ENCODE measurements around the gene NAALADL1. TPM values are rescaled to one million over a fixed set of nuclear protein-coding genes. Genes with fewer than 3 reads are reported as not detected.

The NAALADL1 gene
- total and polyA plus RNA-seq, 4 donors: 14.1 to 45.9 (median 27.6) TPM

GRCh38 chr11:65019824-65020223, 38.5 kb downstream of the NAALADL1 start:
- WGBS, 2 donors: 89 to 90% methylated on average over 7 of the region's 7 CpGs
- Histone ChIP-seq H3K4me3 (ENCODE audit: low read length in 2 of 2) (no peak overlapping the region), H3K27ac (ENCODE audit: low read depth in 1 of 2, low read length in 2 of 2) (no peak overlapping the region), H3K9me3 (ENCODE audit: control insufficient read depth, low read length) (no peaks in the 10 kb centered on the region), H3K4me1 (ENCODE audit: control insufficient read depth in 1 of 2, insufficient read depth in 2 of 2, low read length in 2 of 2) (no peaks in the 10 kb centered on the region), H3K27me3 (ENCODE audit: control insufficient read depth in 1 of 2, insufficient read depth in 2 of 2, low read length in 1 of 2) (no peaks in the 10 kb centered on the region), H3K36me3 (ENCODE audit: control insufficient read depth in 1 of 2, insufficient read depth in 2 of 2, low read length in 1 of 2) (no peaks in the 10 kb centered on the region)
- DNase-seq (no peak), ATAC-seq (ENCODE audit: low FRiP score) (no peak)
- intact Hi-C loops (cut with DNase I): loop anchor here in 1 of 2 donors (10.0 kb wide), 1 partner anchor 65 kb away; the partner anchor contains the start of genes CDCA5 and ZFPL1

- H3K4me3 ChIP-seq (ENCODE audit: low read length in 2 of 2): no peak overlapping the region
- intact Hi-C loops (cut with DNase I): no loop called here
- 95 to 98% methylated on average over 6 of the region's 6 CpGs for WGBS, 2 donors
- ATAC-seq (ENCODE audit: low FRiP score) (no peak), DNase-seq (no peak)
- H3K36me3 ChIP-seq (ENCODE audit: control insufficient read depth in 1 of 2, insufficient read depth in 2 of 2, low read length in 1 of 2): no peaks in the 10 kb centered on the region
- H3K9me3 ChIP-seq (ENCODE audit: control insufficient read depth, low read length): no peaks in the 10 kb centered on the region
- H3K27me3 ChIP-seq (ENCODE audit: control insufficient read depth in 1 of 2, insufficient read depth in 2 of 2, low read length in 1 of 2): no peaks in the 10 kb centered on the region
- H3K27ac ChIP-seq (ENCODE audit: low read depth in 1 of 2, low read length in 2 of 2): no peak overlapping the region
- no peaks in the 10 kb centered on the region for H3K4me1 ChIP-seq (ENCODE audit: control insufficient read depth in 1 of 2, insufficient read depth in 2 of 2, low read length in 2 of 2)
These were observed 40.4 kb downstream of the NAALADL1 start for GRCh38 chr11:65017937-65018336.

- Histone ChIP-seq H3K36me3 (ENCODE audit: control insufficient read depth in 1 of 2, insufficient read depth in 2 of 2, low read length in 1 of 2) (no peaks in the 10 kb centered on the region), H3K4me1 (ENCODE audit: control insufficient read depth in 1 of 2, insufficient read depth in 2 of 2, low read length in 2 of 2) (no peaks in the 10 kb centered on the region), H3K27ac (ENCODE audit: low read depth in 1 of 2, low read length in 2 of 2) (no peak overlapping the region), H3K4me3 (ENCODE audit: low read length in 2 of 2) (no peak overlapping the region), H3K9me3 (ENCODE audit: control insufficient read depth, low read length) (no peaks in the 10 kb centered on the region), H3K27me3 (ENCODE audit: control insufficient read depth in 1 of 2, insufficient read depth in 2 of 2, low read length in 1 of 2) (no peaks in the 10 kb centered on the region)
- ATAC-seq (ENCODE audit: low FRiP score) (no peak), DNase-seq (no peak)
- intact Hi-C loops (cut with DNase I): no loop called here
- WGBS, 2 donors: 92 to 93% methylated on average over 4 of the region's 4 CpGs
These were observed 41.6 kb downstream of the NAALADL1 start for GRCh38 chr11:65016705-65017104.

- intact Hi-C loops (cut with DNase I): loop anchor here (2.0 to 5.0 kb wide), 2 partner anchors 102 to 103 kb away; partner anchors contain the start of gene ZNHIT2 (in 2 of the 2)
- H3K9me3 ChIP-seq (ENCODE audit: control insufficient read depth, low read length): no peaks in the 10 kb centered on the region
- no peaks in the 10 kb centered on the region for H3K27me3 ChIP-seq (ENCODE audit: control insufficient read depth in 1 of 2, insufficient read depth in 2 of 2, low read length in 1 of 2)
- DNase-seq: no peak
- WGBS, 2 donors: 28 to 30% methylated on average over 23 of the region's 23 CpGs
- no peaks in the 10 kb centered on the region for H3K4me1 ChIP-seq (ENCODE audit: control insufficient read depth in 1 of 2, insufficient read depth in 2 of 2, low read length in 2 of 2)
- H3K36me3 ChIP-seq (ENCODE audit: control insufficient read depth in 1 of 2, insufficient read depth in 2 of 2, low read length in 1 of 2): no peaks in the 10 kb centered on the region
- peak overlapping the region in 1 of 2 donors; percentile 94 for H3K27ac ChIP-seq (ENCODE audit: low read depth in 1 of 2, low read length in 2 of 2)
- H3K4me3 ChIP-seq (ENCODE audit: low read length in 2 of 2): peak overlapping the region; percentile 3 to 88
- peak; percentile 23 for ATAC-seq (ENCODE audit: low FRiP score)
These were observed 43.6 kb downstream of the NAALADL1 start for GRCh38 chr11:65014726-65015227.

- no peaks in the 10 kb centered on the region for H3K4me1 ChIP-seq (ENCODE audit: control insufficient read depth in 1 of 2, insufficient read depth in 2 of 2, low read length in 2 of 2)
- WGBS, 2 donors: 0% methylated on average over 68 to 96 of the region's 96 CpGs
- peak within 1 kb of the TSS; percentile 94 to 97 for H3K27ac ChIP-seq (ENCODE audit: low read depth in 1 of 2, low read length in 2 of 2)
- DNase-seq: peak; percentile 95 to 96
- intact Hi-C loops (cut with DNase I): loop anchor here (2.0 to 5.0 kb wide), 2 partner anchors 103 kb away; partner anchors contain the start of gene ZNHIT2 (in 2 of the 2)
- no peaks in the 10 kb centered on the region for H3K9me3 ChIP-seq (ENCODE audit: control insufficient read depth, low read length)
- no peaks in the 10 kb centered on the region for H3K27me3 ChIP-seq (ENCODE audit: control insufficient read depth in 1 of 2, insufficient read depth in 2 of 2, low read length in 1 of 2)
- no peaks in the 10 kb centered on the region for H3K36me3 ChIP-seq (ENCODE audit: control insufficient read depth in 1 of 2, insufficient read depth in 2 of 2, low read length in 1 of 2)
- H3K4me3 ChIP-seq (ENCODE audit: low read length in 2 of 2): peak within 1 kb of the TSS; percentile 62 to 88
- peak; percentile 95 for ATAC-seq (ENCODE audit: low FRiP score)
These were observed 44.2 kb downstream of the NAALADL1 start, which contains the start of gene ARL2 for GRCh38 chr11:65013888-65014725. ARL2 (plus strand) TSS chr11:65014160; CDS start chr11:65014208, 48 bp downstream.

- Histone ChIP-seq H3K9me3 (ENCODE audit: control insufficient read depth, low read length) (no peaks in the 10 kb centered on the region), H3K27me3 (ENCODE audit: control insufficient read depth in 1 of 2, insufficient read depth in 2 of 2, low read length in 1 of 2) (no peaks in the 10 kb centered on the region), H3K4me3 (ENCODE audit: low read length in 2 of 2) (peak overlapping the region; percentile 62 to 88), H3K36me3 (ENCODE audit: control insufficient read depth in 1 of 2, insufficient read depth in 2 of 2, low read length in 1 of 2) (no peaks in the 10 kb centered on the region), H3K27ac (ENCODE audit: low read depth in 1 of 2, low read length in 2 of 2) (peak overlapping the region; percentile 94 to 97), H3K4me1 (ENCODE audit: control insufficient read depth in 1 of 2, insufficient read depth in 2 of 2, low read length in 2 of 2) (no peaks in the 10 kb centered on the region)
- WGBS, 2 donors: 14 to 15% methylated on average over 22 of the region's 22 CpGs
- ATAC-seq (ENCODE audit: low FRiP score): peak; percentile 96
- intact Hi-C loops (cut with DNase I): loop anchor here in 1 of 2 donors (5.0 kb wide), 1 partner anchor 104 kb away; the partner anchor contains the start of gene ZNHIT2
- DNase-seq: peak; percentile 96 to 97
These were observed 45.0 kb downstream of the NAALADL1 start for GRCh38 chr11:65013130-65013887.

- no peaks in the 10 kb centered on the region for H3K4me1 ChIP-seq (ENCODE audit: control insufficient read depth in 1 of 2, insufficient read depth in 2 of 2, low read length in 2 of 2)
- H3K4me3 ChIP-seq (ENCODE audit: low read length in 2 of 2): no peak overlapping the region
- H3K27me3 ChIP-seq (ENCODE audit: control insufficient read depth in 1 of 2, insufficient read depth in 2 of 2, low read length in 1 of 2): no peaks in the 10 kb centered on the region
- H3K9me3 ChIP-seq (ENCODE audit: control insufficient read depth, low read length): no peaks in the 10 kb centered on the region
- DNase-seq: no peak
- 87 to 97% methylated on average over 2 of the region's 2 CpGs for WGBS, 2 donors
- intact Hi-C loops (cut with DNase I): no loop called here
- H3K27ac ChIP-seq (ENCODE audit: low read depth in 1 of 2, low read length in 2 of 2): no peak overlapping the region
- ATAC-seq (ENCODE audit: low FRiP score): no peak
- H3K36me3 ChIP-seq (ENCODE audit: control insufficient read depth in 1 of 2, insufficient read depth in 2 of 2, low read length in 1 of 2): no peaks in the 10 kb centered on the region
These were observed 49.5 kb downstream of the NAALADL1 start for GRCh38 chr11:65008873-65009272.

GRCh38 chr11:65008016-65008415, 50.3 kb downstream of the NAALADL1 start:
- Histone ChIP-seq H3K9me3 (ENCODE audit: control insufficient read depth, low read length) (no peaks in the 10 kb centered on the region), H3K4me3 (ENCODE audit: low read length in 2 of 2) (no peak overlapping the region), H3K4me1 (ENCODE audit: control insufficient read depth in 1 of 2, insufficient read depth in 2 of 2, low read length in 2 of 2) (no peaks in the 10 kb centered on the region), H3K27ac (ENCODE audit: low read depth in 1 of 2, low read length in 2 of 2) (no peak overlapping the region), H3K36me3 (ENCODE audit: control insufficient read depth in 1 of 2, insufficient read depth in 2 of 2, low read length in 1 of 2) (no peaks in the 10 kb centered on the region), H3K27me3 (ENCODE audit: control insufficient read depth in 1 of 2, insufficient read depth in 2 of 2, low read length in 1 of 2) (no peaks in the 10 kb centered on the region)
- WGBS, 2 donors: 67 to 72% methylated on average over 7 of the region's 7 CpGs
- DNase-seq: no peak
- no peak for ATAC-seq (ENCODE audit: low FRiP score)
- intact Hi-C loops (cut with DNase I): no loop called here
